NCI-H524 treated with DMSO at 0.1 percent for 48 hours (cell line): ENCODE data around the gene PON2.
"Not testable (repeated sequence)": the region's sequence is repeated elsewhere in the genome, so short reads cannot be mapped to it uniquely, and the experiment has no call there.

ENCODE experiments used
- DNase-seq: peaks from one replicate; lab custom pipeline; 2025; lab: John Stamatoyannopoulos, UW

The PON2 gene

GRCh38 chr7:95434557-95435421, at the start of gene PON2:
TSS of gene PON2 (minus strand) at chr7:95435028. CDS start at chr7:95434951, 77 bp downstream.
- no peak for DNase-seq

DNA sequence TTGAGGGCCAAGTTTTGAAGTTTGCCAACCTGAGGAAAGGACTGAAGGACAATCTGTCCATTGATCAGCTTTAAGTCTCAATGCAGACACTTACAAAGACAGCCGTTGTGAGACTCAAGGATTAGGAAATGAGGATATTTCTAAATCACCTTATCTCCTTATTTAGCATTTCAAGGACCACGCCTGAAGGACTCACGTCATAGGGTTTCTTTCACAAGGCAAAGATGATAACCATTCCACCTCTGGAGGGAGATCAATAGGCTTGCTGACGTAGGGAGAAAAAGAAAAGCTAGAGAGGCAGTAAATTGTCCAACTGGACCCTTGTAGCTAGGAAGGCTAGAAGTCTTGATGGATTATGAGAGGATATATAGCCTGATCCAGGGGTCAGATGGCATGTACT, 47.6 kb upstream of the PON2 start:
- DNase-seq: no peak

DNA sequence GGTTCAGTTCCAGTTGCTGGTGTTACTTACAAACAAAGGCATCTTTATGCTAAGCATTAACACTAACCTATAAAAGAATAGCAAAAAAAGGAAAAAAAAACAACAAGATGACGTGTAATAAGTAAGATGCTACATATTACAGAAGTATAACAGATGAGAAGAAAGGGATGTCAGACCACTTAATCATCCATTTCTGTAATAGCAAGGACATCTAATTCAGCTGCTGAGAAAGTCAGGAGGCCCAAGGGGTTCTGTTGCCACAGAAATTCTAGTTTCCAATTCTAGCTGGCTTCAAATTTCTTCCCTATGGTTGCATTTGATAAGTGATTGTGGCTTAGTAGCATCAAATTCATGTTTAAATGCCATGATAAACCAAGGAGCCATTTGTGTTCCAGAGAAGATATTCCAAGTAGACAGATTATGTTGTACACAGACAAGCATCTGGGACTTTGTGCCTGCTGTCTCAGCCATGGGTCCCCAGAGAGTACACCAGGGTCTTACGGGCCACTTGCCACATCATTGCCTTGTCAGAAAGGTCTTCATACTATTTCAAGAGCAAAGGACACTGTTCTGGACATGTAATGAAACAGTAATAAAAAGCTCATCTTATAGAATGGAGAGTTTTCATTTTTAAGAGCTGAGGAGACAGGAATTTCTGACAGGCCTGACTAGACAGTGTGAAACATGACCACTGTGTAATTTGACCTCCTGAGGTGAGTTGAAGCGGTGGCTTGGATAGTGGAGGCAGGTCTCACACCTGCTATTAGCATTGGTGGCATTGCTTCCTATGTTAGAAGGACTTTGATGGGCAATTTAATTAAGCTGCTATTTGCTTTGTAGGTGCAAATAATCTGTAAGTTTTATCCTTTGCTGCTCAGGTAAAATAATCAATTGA, 46.7 kb upstream of the PON2 start:
- DNase-seq: peak; percentile 47

DNA sequence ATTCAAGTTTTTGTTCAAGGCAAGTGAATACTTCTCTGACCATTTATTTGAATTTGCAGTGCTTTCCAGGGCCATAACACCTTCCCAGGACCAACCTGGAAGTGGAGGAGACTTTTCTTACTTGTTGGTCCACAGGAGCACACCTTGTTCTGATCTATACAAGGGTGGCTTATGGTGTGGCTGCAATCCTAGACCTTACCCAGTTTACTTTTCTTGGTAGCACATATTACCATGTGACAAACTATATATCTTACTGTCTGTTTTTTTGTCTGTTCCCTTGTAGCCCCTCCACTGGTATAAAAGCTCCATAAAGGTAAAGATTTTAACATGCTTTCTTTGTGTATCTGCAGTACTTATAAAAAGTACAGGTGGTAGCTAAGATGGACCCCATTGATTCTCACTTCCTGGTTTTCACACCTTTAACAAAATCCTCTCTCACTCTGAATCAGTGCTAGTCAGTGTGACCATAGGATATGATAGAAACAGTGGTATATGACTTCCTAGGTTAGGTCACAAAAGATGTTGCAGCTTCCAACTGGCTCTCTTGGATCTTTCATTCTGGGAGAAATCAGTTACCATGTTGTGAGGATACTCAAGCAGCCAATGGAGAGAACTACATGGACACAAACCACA, 45.3 kb upstream of the PON2 start:
- no peak for DNase-seq

GRCh38 chr7:95478272-95479037, 43.6 kb upstream of the PON2 start:
- no peak for DNase-seq

DNA sequence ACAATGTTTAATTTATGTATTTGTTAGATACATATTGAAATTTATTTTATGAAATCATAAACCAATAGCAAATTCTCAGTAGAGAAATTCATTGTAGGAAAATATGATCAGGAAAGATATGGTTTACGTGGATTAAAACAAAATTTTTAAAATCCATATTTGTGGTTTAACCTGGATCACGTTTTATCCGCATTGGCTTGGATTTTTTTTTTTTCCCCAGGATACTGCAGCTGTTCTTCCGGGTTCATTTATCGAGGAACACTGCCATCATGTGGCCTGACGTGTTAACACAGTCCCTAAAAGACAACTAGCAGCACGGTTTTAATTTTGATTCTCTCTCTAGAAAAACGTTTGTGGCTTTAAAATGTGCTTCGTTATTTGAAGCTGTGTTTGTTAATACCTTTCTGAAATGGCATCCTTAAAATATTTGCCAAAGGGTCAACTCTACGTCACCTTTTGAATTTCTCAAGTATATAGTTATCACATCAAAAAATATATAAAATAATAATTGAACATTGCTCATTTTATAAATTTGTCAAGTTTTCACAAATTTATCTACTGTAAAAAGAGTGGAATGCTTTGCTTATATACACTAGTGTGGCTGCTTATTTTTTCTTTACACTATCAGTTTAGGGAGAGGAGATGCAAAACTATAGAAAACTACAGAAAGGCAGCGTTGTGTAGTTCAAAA, 42.2 kb upstream of the PON2 start:
- no peak for DNase-seq

- no peak for DNase-seq
Measured at GRCh38 chr7:95476072-95476847, 41.4 kb upstream of the PON2 start.

GRCh38 chr7:95473276-95473985, 38.6 kb upstream of the PON2 start:
- DNase-seq: peak; percentile 98

- no peak for DNase-seq
Measured at GRCh38 chr7:95472581-95473161, 37.8 kb upstream of the PON2 start.

DNA sequence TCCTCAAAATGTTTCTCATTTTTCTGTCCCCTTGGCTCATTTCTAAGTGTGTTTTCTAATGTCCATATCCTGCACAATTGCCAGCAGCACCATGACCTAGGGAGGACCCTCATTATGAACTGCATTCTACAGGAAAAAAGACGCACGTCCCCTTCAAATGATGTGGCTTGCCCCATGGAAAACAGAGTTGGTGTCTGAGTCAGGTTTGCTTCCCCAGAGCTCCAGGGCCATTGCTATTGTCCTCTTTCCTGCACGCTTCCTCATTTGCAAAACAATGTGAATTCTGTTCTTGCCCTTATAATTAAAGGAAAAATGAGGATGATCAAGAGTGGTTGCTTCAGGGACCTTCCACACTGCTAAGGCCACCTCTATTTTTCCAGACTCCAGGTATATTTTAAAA, 36.2 kb upstream of the PON2 start:
- no peak for DNase-seq

GRCh38 chr7:95470452-95470851, 35.6 kb upstream of the PON2 start:
- DNase-seq: no peak

GRCh38 chr7:95469848-95470247, 35.0 kb upstream of the PON2 start:
- peak; percentile 38 for DNase-seq

- no peak for DNase-seq
Measured at GRCh38 chr7:95469187-95469586, 34.4 kb upstream of the PON2 start.

- no peak for DNase-seq
Measured at GRCh38 chr7:95467912-95468607, 33.2 kb upstream of the PON2 start.

- DNase-seq: not testable (repeated sequence)
Measured at GRCh38 chr7:95460653-95461052, 25.8 kb upstream of the PON2 start.

GRCh38 chr7:95457947-95458346, 23.1 kb upstream of the PON2 start:
- DNase-seq: no peak

DNA sequence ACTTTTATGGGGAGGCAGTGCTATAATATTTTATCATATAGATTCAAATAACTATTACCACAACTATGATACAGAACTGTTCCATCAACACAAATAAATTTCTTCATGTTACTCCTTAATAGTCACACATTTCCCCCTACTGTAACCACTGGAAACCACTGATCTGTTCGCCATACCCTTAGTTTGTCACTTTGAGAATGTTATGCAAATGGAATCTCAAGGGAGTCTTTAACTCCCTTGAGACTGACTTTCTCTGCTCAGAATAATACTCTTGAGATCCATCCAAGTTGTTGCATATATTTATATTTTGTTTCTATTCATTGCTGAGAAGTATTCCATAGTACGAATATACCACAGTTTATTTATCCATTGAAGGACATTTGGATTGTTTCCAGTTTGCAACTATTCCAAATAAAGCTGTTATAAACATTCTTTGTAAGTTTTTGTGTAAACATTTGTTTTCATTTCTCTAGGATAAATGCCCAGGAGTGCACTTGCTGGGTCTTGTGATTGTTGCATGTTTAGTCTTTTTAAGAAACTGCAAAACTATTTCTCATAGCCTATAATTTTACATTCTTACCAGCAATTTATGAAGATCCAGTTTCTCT, 19.7 kb upstream of the PON2 start:
- no peak for DNase-seq

DNA sequence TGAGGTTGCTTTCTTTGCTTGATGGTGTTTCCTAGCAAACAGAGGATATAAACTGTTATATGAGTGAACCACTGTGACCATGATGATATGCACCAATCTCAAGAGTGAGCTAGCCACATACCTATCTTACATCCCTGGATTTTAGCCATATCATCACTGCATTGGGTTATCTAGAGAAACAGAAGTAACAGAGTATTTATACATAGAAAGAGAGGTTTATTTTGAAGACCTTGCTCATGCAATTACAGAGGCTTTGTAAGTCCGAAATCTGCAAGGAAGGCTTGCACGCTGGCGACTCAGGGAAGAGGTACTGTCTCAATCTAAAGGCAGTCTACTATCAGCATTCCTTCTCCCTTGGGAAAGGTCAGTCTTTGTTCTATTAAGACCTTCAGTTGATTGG, 11.8 kb upstream of the PON2 start:
- no peak for DNase-seq
